Left ventricle myocardium inferior (tissue), 1 donor: ENCODE results near the gene IDH3A. TPM values are rescaled to one million over a fixed set of nuclear protein-coding genes. Genes with fewer than 3 reads are reported as not detected.

Experiments used
- DNase-seq: peaks from one replicate; pipeline ENCODE4 v3.0.0-alpha.2; 2020
- H3K27ac ChIP-seq: fragments of 200-600 bp; replicated peaks from 2 replicates; pipeline ENCODE4 v1.8.0; 2021
- H3K27me3 ChIP-seq: fragments of 200-600 bp; 2 replicates; pipeline ENCODE4 v1.8.0; 2021; ENCODE audit warnings: low read depth
- H3K36me3 ChIP-seq: fragments of 200-600 bp; 2 replicates; pipeline ENCODE4 v1.8.0; 2021
- H3K4me1 ChIP-seq: fragments of 200-600 bp; 2 replicates; pipeline ENCODE4 v1.8.0; 2021
- H3K4me3 ChIP-seq: fragments of 200-600 bp; 2 replicates; pipeline ENCODE4 v1.8.0; 2021; ENCODE audit warnings: mild to moderate bottlenecking, moderate library complexity
- H3K9me3 ChIP-seq: fragments of 200-600 bp; replicated peaks from 2 replicates; pipeline ENCODE4 v1.8.0; 2021
- CTCF ChIP-seq: fragments of 200-600 bp; IDR thresholded peaks from 2 replicates; pipeline ENCODE4 v1.8.0; 2021; ENCODE audit warnings: antibody characterized with exemption, mild to moderate bottlenecking, borderline replicate concordance
- intact Hi-C: fragments of 100-400 bp; cut with micrococcal nuclease; formaldehyde crosslinking; loops from one replicate; pipeline ENCODE4 v1.11.0; 2022
- total RNA-seq: library from RNA; stranded (reverse); fragmentation: NEBNext Ultra II Directional; extraction: Animal tissue kit (Norgen Biotek cat#: 25700); gene quantifications from one replicate; pipeline ENCODE4 v1.2.1, GENCODE V29; 2021
- donor health status: DM: no; HTN: yes; CAD: no; lungs with severe emphysema.

Gene IDH3A
- total RNA-seq, 1 donor from 2014 or later = 465 TPM

GRCh38 chr15:78177447-78177873, 28.3 kb downstream of the IDH3A start:
- peak; percentile 44 for DNase-seq
- H3K4me1 ChIP-seq = no peaks in the 10 kb centered on the region

GRCh38 chr15:78178064-78178463, 28.9 kb downstream of the IDH3A start:
- no peak for TF ChIP-seq CTCF
- Histone ChIP-seq H3K27me3 (no peaks in the 10 kb centered on the region), H3K9me3 (no peaks in the 10 kb centered on the region), H3K36me3 (peaks cover 3% of the 10 kb centered on the region), H3K4me3 (no peak overlapping the region), H3K27ac (no peak overlapping the region), H3K4me1 (no peaks in the 10 kb centered on the region)
- intact Hi-C loops = loop anchor here (10.0 kb wide), 1 partner anchor 67 kb away; no protein-coding TSS in a partner anchor
- no peak for DNase-seq

More at GRCh38 chr15:78177447-78177873, 28.3 kb downstream of the IDH3A start:
- Histone ChIP-seq H3K9me3 (no peaks in the 10 kb centered on the region), H3K27me3 (no peaks in the 10 kb centered on the region), H3K36me3 (peaks cover 8% of the 10 kb centered on the region), H3K4me3 (no peak overlapping the region), H3K27ac (no peak overlapping the region)
- TF ChIP-seq CTCF = peak; percentile 75
- intact Hi-C loops = loop anchor here (10.0 kb wide), 1 partner anchor 67 kb away; no protein-coding TSS in a partner anchor

GRCh38 chr15:78179286-78179840, 30.2 kb downstream of the IDH3A start:
- H3K27me3 ChIP-seq = no peaks in the 10 kb centered on the region
- H3K4me3 ChIP-seq = no peak overlapping the region
- intact Hi-C loops = loop anchor here (10.0 kb wide), 1 partner anchor 65 kb away; no protein-coding TSS in a partner anchor
- TF ChIP-seq CTCF = no peak
- H3K4me1 ChIP-seq = no peaks in the 10 kb centered on the region
- no peaks in the 10 kb centered on the region for H3K9me3 ChIP-seq
- no peak overlapping the region for H3K27ac ChIP-seq
- H3K36me3 ChIP-seq = no peaks in the 10 kb centered on the region
- no peak for DNase-seq

- Histone ChIP-seq H3K4me1 (no peaks in the 10 kb centered on the region), H3K4me3 (no peak overlapping the region), H3K27me3 (no peaks in the 10 kb centered on the region), H3K27ac (no peak overlapping the region), H3K36me3 (no peaks in the 10 kb centered on the region), H3K9me3 (no peaks in the 10 kb centered on the region)
- TF ChIP-seq CTCF = no peak
- intact Hi-C loops = loop anchor here (10.0 kb wide), 1 partner anchor 65 kb away; no protein-coding TSS in a partner anchor
- DNase-seq = no peak
Measured at GRCh38 chr15:78179906-78180305, 30.7 kb downstream of the IDH3A start.

GRCh38 chr15:78182336-78182700, 33.2 kb downstream of the IDH3A start:
- H3K4me1 ChIP-seq = no peaks in the 10 kb centered on the region
- no peak for TF ChIP-seq CTCF
- H3K9me3 ChIP-seq = no peaks in the 10 kb centered on the region
- H3K36me3 ChIP-seq = no peaks in the 10 kb centered on the region
- no peak for DNase-seq
- H3K4me3 ChIP-seq = no peak overlapping the region
- no peaks in the 10 kb centered on the region for H3K27me3 ChIP-seq
- no peak overlapping the region for H3K27ac ChIP-seq
- intact Hi-C loops = no loop called here
